SK-N-SH treated with all-trans-retinoic acid at 6 μM for 48 hours (cell line): ENCODE results near the gene STPG2.

Experiments
- ATAC-seq: fragments of 200-7000 bp; cut with Tn5 transposase; 3 replicates; pipeline ENCODE4 v1.9.1; 2020; ENCODE audit warnings: mild to moderate bottlenecking, moderate library complexity
- ARNTL ChIP-seq: fragments of 450-650 bp; formaldehyde crosslinking; IDR thresholded peaks from 2 replicates; pipeline ENCODE4 v1.5.0; 2020; ENCODE audit warnings: low read depth, mild to moderate bottlenecking, moderate library complexity, borderline replicate concordance
- BACH2 ChIP-seq: fragments of 250-450 bp; sonication (Bioruptor Pico); IDR thresholded peaks from 2 replicates; pipeline ENCODE4 v1.9.0; 2021; ENCODE audit warnings: mild to moderate bottlenecking, borderline replicate concordance
- CSDC2 ChIP-seq: fragments of 250-450 bp; sonication (Bioruptor Pico); IDR thresholded peaks from 2 replicates; pipeline ENCODE4 v1.5.0; 2020; ENCODE audit warnings: mild to moderate bottlenecking, moderate library complexity
- GLIS3 ChIP-seq: fragments of 250-450 bp; sonication (Bioruptor Pico); IDR thresholded peaks from 2 replicates; pipeline ENCODE4 v1.5.0; 2020; ENCODE audit warnings: mild to moderate bottlenecking, moderate library complexity
- ISL1 ChIP-seq: fragments of 250-450 bp; sonication (Bioruptor Pico); IDR thresholded peaks from 2 replicates; pipeline ENCODE4 v2.1.2; 2022; ENCODE audit warnings: mild to moderate bottlenecking, moderate library complexity
- OSR1 ChIP-seq: fragments of 250-450 bp; sonication (Bioruptor Pico); IDR thresholded peaks from 2 replicates; pipeline ENCODE4 v1.8.0; 2022; ENCODE audit warnings: moderate library complexity, mild to moderate bottlenecking, inconsistent platforms
- PPARA ChIP-seq: fragments of 250-450 bp; sonication (Bioruptor Pico); IDR thresholded peaks from 2 replicates; pipeline ENCODE4 v1.5.0; 2020; ENCODE audit warnings: mild to moderate bottlenecking, borderline replicate concordance
- RARB ChIP-seq: fragments of 250-450 bp; sonication (Bioruptor Pico); IDR thresholded peaks from 2 replicates; pipeline ENCODE4 v1.8.0; 2021; ENCODE audit warnings: mild to moderate bottlenecking, moderate library complexity
- SNAI2 ChIP-seq: fragments of 250-450 bp; sonication (Bioruptor Pico); IDR thresholded peaks from 2 replicates; pipeline ENCODE4 v1.5.0; 2020; ENCODE audit warnings: mild to moderate bottlenecking, moderate library complexity
- TCF4 ChIP-seq: fragments of 250-450 bp; sonication (Bioruptor Pico); IDR thresholded peaks from 2 replicates; pipeline ENCODE4 v1.8.0; 2021; ENCODE audit warnings: mild to moderate bottlenecking, moderate library complexity, borderline replicate concordance
- TOX ChIP-seq: fragments of 250-450 bp; sonication (Bioruptor Pico); IDR thresholded peaks from 2 replicates; pipeline ENCODE4 v1.8.0; 2021; ENCODE audit warnings: mild to moderate bottlenecking, moderate library complexity, borderline replicate concordance
- ZFP3 ChIP-seq: fragments of 250-450 bp; sonication (Bioruptor Pico); IDR thresholded peaks from 2 replicates; pipeline ENCODE4 v1.5.0; 2020; ENCODE audit warnings: mild to moderate bottlenecking, moderate library complexity
- ZFP30 ChIP-seq: fragments of 450-650 bp; formaldehyde crosslinking; IDR thresholded peaks from 2 replicates; pipeline ENCODE4 v1.5.0; 2022; ENCODE audit warnings: mild to moderate bottlenecking, moderate library complexity
- ZNF565 ChIP-seq: fragments of 450-650 bp; formaldehyde crosslinking; conservative IDR thresholded peaks from 2 replicates; pipeline ENCODE4 v1.5.0; 2020; ENCODE audit warnings: low read depth, mild to moderate bottlenecking, moderate library complexity
- ZNF70 ChIP-seq: fragments of 450-650 bp; formaldehyde crosslinking; IDR thresholded peaks from 2 replicates; pipeline ENCODE4 v1.5.0; 2020; ENCODE audit warnings: mild to moderate bottlenecking, moderate library complexity
- ZNF8 ChIP-seq: fragments of 450-650 bp; formaldehyde crosslinking; IDR thresholded peaks from 2 replicates; pipeline ENCODE4 v1.5.0; 2020; ENCODE audit warnings: mild to moderate bottlenecking, moderate library complexity
- TF ChIP-seq, protein P1 (sequence below): fragments of 250-450 bp; sonication (Bioruptor Pico); IDR thresholded peaks from 2 replicates; pipeline ENCODE4 v1.5.1; 2021; ENCODE audit warnings: mild to moderate bottlenecking, moderate library complexity
- TF ChIP-seq, protein P2 (sequence below): fragments of 250-450 bp; sonication (Bioruptor Pico); IDR thresholded peaks from 2 replicates; pipeline ENCODE4 v1.5.0; 2020; ENCODE audit warnings: mild to moderate bottlenecking, moderate library complexity
- TF ChIP-seq, protein P3 (sequence below): fragments of 250-450 bp; sonication (Bioruptor Pico); IDR thresholded peaks from 2 replicates; pipeline ENCODE4 v1.5.1; 2020; ENCODE audit warnings: low read depth, mild to moderate bottlenecking, moderate library complexity
- TF ChIP-seq, protein P4 (sequence below): fragments of 250-450 bp; sonication (Bioruptor Pico); IDR thresholded peaks from 2 replicates; pipeline ENCODE4 v1.8.0; 2020; ENCODE audit warnings: mild to moderate bottlenecking, moderate library complexity, borderline replicate concordance
- TF ChIP-seq, protein P5 (sequence below): fragments of 250-450 bp; sonication (Bioruptor Pico); IDR thresholded peaks from 2 replicates; pipeline ENCODE4 v1.8.0; 2021; ENCODE audit warnings: low read depth, mild to moderate bottlenecking, moderate library complexity, borderline replicate concordance

STPG2 gene

DNA sequence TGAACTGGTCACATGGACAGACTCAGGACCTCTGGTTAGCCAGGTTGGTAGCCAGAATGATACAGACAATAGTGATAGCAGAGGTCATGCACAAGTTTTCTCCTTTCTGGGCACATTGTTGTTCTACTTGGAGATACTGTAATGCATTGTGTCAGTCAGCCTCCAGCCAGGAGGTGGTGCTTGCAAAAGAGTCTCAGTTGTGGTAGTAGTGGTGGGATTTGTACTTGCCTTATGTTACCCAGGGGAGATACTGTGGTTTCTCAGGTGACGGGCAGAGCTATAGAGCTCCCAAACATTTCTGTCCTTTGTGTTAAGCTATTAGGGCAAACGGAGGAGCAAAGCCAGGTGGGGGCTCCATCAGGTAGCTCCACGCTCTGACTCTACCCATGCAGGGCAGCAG is 190.5 kb downstream of the STPG2 start (continued):
- TF ChIP-seq, protein P1, sequence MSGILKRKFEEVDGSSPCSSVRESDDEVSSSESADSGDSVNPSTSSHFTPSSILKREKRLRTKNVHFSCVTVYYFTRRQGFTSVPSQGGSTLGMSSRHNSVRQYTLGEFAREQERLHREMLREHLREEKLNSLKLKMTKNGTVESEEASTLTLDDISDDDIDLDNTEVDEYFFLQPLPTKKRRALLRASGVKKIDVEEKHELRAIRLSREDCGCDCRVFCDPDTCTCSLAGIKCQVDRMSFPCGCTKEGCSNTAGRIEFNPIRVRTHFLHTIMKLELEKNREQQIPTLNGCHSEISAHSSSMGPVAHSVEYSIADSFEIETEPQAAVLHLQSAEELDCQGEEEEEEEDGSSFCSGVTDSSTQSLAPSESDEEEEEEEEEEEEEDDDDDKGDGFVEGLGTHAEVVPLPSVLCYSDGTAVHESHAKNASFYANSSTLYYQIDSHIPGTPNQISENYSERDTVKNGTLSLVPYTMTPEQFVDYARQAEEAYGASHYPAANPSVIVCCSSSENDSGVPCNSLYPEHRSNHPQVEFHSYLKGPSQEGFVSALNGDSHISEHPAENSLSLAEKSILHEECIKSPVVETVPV: no peak
- TF ChIP-seq ZFP30 (no peak), ISL1 (CRISPR knock-in tag) (no peak), TOX (no peak), ZNF70 (no peak)
- TF ChIP-seq, protein P2, sequence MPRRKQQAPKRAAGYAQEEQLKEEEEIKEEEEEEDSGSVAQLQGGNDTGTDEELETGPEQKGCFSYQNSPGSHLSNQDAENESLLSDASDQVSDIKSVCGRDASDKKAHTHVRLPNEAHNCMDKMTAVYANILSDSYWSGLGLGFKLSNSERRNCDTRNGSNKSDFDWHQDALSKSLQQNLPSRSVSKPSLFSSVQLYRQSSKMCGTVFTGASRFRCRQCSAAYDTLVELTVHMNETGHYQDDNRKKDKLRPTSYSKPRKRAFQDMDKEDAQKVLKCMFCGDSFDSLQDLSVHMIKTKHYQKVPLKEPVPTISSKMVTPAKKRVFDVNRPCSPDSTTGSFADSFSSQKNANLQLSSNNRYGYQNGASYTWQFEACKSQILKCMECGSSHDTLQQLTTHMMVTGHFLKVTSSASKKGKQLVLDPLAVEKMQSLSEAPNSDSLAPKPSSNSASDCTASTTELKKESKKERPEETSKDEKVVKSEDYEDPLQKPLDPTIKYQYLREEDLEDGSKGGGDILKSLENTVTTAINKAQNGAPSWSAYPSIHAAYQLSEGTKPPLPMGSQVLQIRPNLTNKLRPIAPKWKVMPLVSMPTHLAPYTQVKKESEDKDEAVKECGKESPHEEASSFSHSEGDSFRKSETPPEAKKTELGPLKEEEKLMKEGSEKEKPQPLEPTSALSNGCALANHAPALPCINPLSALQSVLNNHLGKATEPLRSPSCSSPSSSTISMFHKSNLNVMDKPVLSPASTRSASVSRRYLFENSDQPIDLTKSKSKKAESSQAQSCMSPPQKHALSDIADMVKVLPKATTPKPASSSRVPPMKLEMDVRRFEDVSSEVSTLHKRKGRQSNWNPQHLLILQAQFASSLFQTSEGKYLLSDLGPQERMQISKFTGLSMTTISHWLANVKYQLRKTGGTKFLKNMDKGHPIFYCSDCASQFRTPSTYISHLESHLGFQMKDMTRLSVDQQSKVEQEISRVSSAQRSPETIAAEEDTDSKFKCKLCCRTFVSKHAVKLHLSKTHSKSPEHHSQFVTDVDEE (CRISPR knock-in tag): no peak
- TF ChIP-seq, protein P3, sequence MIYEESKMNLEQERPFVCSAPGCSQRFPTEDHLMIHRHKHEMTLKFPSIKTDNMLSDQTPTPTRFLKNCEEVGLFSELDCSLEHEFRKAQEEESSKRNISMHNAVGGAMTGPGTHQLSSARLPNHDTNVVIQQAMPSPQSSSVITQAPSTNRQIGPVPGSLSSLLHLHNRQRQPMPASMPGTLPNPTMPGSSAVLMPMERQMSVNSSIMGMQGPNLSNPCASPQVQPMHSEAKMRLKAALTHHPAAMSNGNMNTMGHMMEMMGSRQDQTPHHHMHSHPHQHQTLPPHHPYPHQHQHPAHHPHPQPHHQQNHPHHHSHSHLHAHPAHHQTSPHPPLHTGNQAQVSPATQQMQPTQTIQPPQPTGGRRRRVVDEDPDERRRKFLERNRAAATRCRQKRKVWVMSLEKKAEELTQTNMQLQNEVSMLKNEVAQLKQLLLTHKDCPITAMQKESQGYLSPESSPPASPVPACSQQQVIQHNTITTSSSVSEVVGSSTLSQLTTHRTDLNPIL (CRISPR knock-in tag): no peak
- TF ChIP-seq, all 23 proteins: peak for 0

DNA sequence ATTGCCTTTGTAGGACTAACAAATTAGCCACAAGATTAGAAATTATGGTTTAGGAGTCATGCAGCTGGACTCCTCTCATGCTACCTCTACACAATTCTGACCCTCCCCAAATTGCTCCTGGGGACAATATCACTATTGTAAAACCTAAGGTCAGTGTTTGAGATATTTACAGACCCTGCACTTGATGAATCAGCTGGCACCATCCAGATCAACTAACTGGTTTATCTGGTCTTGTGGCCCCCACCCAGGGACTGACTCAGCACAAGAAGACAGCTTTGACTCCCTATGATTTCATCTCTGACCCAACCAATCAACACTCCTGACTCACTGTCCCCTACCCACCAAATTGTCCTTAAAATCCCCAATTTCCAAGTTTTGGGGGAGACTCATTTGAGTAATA is 192.4 kb downstream of the STPG2 start:
- TF ChIP-seq, protein P1: no peak
- TF ChIP-seq ZFP3 (CRISPR knock-in tag) (no peak), BACH2 (no peak)
- TF ChIP-seq, protein P3 (CRISPR knock-in tag): no peak
- TF ChIP-seq, protein P4, sequence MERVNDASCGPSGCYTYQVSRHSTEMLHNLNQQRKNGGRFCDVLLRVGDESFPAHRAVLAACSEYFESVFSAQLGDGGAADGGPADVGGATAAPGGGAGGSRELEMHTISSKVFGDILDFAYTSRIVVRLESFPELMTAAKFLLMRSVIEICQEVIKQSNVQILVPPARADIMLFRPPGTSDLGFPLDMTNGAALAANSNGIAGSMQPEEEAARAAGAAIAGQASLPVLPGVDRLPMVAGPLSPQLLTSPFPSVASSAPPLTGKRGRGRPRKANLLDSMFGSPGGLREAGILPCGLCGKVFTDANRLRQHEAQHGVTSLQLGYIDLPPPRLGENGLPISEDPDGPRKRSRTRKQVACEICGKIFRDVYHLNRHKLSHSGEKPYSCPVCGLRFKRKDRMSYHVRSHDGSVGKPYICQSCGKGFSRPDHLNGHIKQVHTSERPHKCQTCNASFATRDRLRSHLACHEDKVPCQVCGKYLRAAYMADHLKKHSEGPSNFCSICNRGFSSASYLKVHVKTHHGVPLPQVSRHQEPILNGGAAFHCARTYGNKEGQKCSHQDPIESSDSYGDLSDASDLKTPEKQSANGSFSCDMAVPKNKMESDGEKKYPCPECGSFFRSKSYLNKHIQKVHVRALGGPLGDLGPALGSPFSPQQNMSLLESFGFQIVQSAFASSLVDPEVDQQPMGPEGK: no peak
- ATAC-seq: no peak

DNA sequence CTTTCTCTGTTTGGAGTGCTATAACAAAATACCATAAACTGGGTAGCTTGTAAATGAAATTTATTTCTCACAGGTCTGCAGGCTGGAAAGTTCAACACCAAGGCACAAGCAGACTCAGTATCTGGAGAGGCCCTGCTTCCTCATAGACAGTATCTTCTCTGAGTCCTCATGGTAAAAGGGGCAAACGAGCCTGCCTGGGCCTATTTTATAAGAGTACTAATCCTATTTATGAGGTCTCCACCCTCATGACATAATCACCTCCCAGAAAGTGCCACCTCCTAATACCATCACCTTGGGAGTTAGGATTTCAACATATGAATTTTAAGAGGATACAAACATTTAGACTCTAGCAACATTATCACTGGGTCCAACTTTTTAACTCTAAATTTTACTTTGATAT is 200.3 kb downstream of the STPG2 start:
- TF ChIP-seq ARNTL (CRISPR knock-in tag) (no peak), RARB (CRISPR knock-in tag) (no peak), TCF4 (CRISPR knock-in tag) (no peak), CSDC2 (no peak), ZFP30 (no peak), SNAI2 (CRISPR knock-in tag) (no peak), ZNF8 (CRISPR knock-in tag) (no peak), OSR1 (CRISPR knock-in tag) (no peak), PPARA (CRISPR knock-in tag) (no peak), TOX (no peak), ISL1 (CRISPR knock-in tag) (no peak), ZNF565 (no peak), GLIS3 (CRISPR knock-in tag) (no peak)
- TF ChIP-seq, protein P2 (CRISPR knock-in tag): no peak
- TF ChIP-seq, protein P5, sequence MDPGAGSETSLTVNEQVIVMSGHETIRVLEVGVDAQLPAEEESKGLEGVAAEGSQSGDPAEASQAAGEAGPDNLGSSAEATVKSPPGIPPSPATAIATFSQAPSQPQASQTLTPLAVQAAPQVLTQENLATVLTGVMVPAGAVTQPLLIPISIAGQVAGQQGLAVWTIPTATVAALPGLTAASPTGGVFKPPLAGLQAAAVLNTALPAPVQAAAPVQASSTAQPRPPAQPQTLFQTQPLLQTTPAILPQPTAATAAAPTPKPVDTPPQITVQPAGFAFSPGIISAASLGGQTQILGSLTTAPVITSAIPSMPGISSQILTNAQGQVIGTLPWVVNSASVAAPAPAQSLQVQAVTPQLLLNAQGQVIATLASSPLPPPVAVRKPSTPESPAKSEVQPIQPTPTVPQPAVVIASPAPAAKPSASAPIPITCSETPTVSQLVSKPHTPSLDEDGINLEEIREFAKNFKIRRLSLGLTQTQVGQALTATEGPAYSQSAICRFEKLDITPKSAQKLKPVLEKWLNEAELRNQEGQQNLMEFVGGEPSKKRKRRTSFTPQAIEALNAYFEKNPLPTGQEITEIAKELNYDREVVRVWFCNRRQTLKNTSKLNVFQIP (CRISPR knock-in tag): no peak
- TF ChIP-seq, protein P3 (CRISPR knock-in tag): no peak
- TF ChIP-seq, all 23 proteins: peak for 0
- ATAC-seq: no peak
